Epithelial cell of esophagus (primary cell): ENCODE data around the gene ORAI1.

Source experiments
- DNase-seq: peaks from one replicate; pipeline ENCODE4 v3.0.0; 2010; ENCODE audit warnings: low read depth
- H3K4me3 ChIP-seq: 2 replicates; pipeline ENCODE4 v1.5.1; 2011; ENCODE audit warnings: mild to moderate bottlenecking, low read length, control low read depth
- CTCF ChIP-seq: IDR thresholded peaks from 2 replicates; pipeline ENCODE4 v1.5.1; 2011; ENCODE audit warnings: low read depth, mild to moderate bottlenecking, low read length, control low read depth, inconsistent platforms; ENCODE audit not compliant: insufficient read depth; ENCODE audit errors: missing control alignments

The ORAI1 gene

GRCh38 chr12:121626087-121626852 is at the start of gene ORAI1:
Gene ORAI1, plus strand, starts transcription at chr12:121626530.
- no peak for TF ChIP-seq CTCF
- peak; percentile 95 for DNase-seq
- peak within 1 kb of the TSS; percentile 64 for H3K4me3 ChIP-seq

- no peak for TF ChIP-seq CTCF
- DNase-seq, result peak; percentile 86
- no peak overlapping the region for H3K4me3 ChIP-seq
These were observed 49.4 kb upstream of the ORAI1 start for GRCh38 chr12:121576851-121577391.

- H3K4me3 ChIP-seq, result no peak overlapping the region
- TF ChIP-seq CTCF, result no peak
- DNase-seq, result no peak
These were observed 48.7 kb upstream of the ORAI1 start for GRCh38 chr12:121577443-121578180.

GRCh38 chr12:121578230-121579189 is 47.8 kb upstream of the ORAI1 start:
- DNase-seq, result no peak
- TF ChIP-seq CTCF, result no peak
- peak overlapping the region; percentile 58 for H3K4me3 ChIP-seq

- TF ChIP-seq CTCF, result no peak
- H3K4me3 ChIP-seq, result peak overlapping the region; percentile 58
- no peak for DNase-seq
These were observed 47.0 kb upstream of the ORAI1 start for GRCh38 chr12:121579190-121579791.
